HL-60 (cell line): ENCODE measurements around the gene EPHA2.
A peak's percentile ranks its signal among the peaks of the same experiment; 100 is the strongest.

Experiments used
- DNase-seq, 2 experiments: peaks; one replicate each; pipeline ENCODE4 v3.0.0-alpha.2; 2010 to 2020; ENCODE audit warnings: low read depth in 1 of 2, low spot score in 1 of 2
- H3K27ac ChIP-seq: fragments of 250-450 bp; sonication (Bioruptor Pico); replicated peaks from 2 replicates; pipeline ENCODE4 v1.5.1; 2020; ENCODE audit warnings: mild to moderate bottlenecking, moderate library complexity
- H3K27me3 ChIP-seq: fragments of 250-450 bp; sonication (Bioruptor Pico); 2 replicates; pipeline ENCODE4 v1.5.1; 2021; ENCODE audit warnings: mild to moderate bottlenecking, moderate library complexity; ENCODE audit not compliant: insufficient read depth, poor library complexity, severe bottlenecking
- H3K4me3 ChIP-seq: replicated peaks from 2 replicates; pipeline ENCODE4 v1.5.1; 2011; ENCODE audit warnings: mild to moderate bottlenecking, control low read depth, low read length; ENCODE audit not compliant: insufficient read depth
- CTCF ChIP-seq: IDR thresholded peaks from one replicate; pipeline ENCODE4 v1.5.1; 2011; ENCODE audit warnings: low read length, control low read depth, inconsistent platforms; ENCODE audit not compliant: insufficient read depth
- GABPA ChIP-seq: IDR thresholded peaks from 2 replicates; pipeline ENCODE4 v1.6.1; 2012; ENCODE audit warnings: low read depth
- POLR2AphosphoS5 ChIP-seq: IDR thresholded peaks from 2 replicates; pipeline ENCODE4 v1.6.1; 2012; ENCODE audit warnings: low read depth
- REST ChIP-seq: IDR thresholded peaks from 2 replicates; pipeline ENCODE4 v1.6.1; 2012; ENCODE audit warnings: low read depth; ENCODE audit not compliant: insufficient replicate concordance
- SPI1 ChIP-seq: IDR thresholded peaks from 2 replicates; pipeline ENCODE4 v1.6.1; 2012; ENCODE audit warnings: low read depth, mild to moderate bottlenecking, borderline replicate concordance

Gene EPHA2

GRCh38 chr1:16124377-16125087, 31.3 kb downstream of the EPHA2 start:
- H3K27me3 ChIP-seq: peaks cover 31% of the 10 kb centered on the region
- no peak overlapping the region for H3K27ac ChIP-seq
- DNase-seq: no peak
- TF ChIP-seq CTCF (no peak), POLR2AphosphoS5 (no peak), GABPA (no peak), REST (no peak), SPI1 (no peak)
- H3K4me3 ChIP-seq: no peak overlapping the region

- Histone ChIP-seq H3K27me3 (peaks cover 31% of the 10 kb centered on the region), H3K27ac (no peak overlapping the region), H3K4me3 (no peak overlapping the region)
- DNase-seq: peak; percentile 26 to 69
- TF ChIP-seq POLR2AphosphoS5 (peak; percentile 87), SPI1 (no peak)
Measured at GRCh38 chr1:16122916-16123315, 33.0 kb downstream of the EPHA2 start.

- DNase-seq: no peak
- Histone ChIP-seq H3K27me3 (peaks cover 31% of the 10 kb centered on the region), H3K4me3 (no peak overlapping the region), H3K27ac (no peak overlapping the region)
- no peak for TF ChIP-seq CTCF
- no peak for TF ChIP-seq GABPA
- no peak for TF ChIP-seq SPI1
- no peak for TF ChIP-seq REST
- no peak for TF ChIP-seq POLR2AphosphoS5
Measured at GRCh38 chr1:16122350-16122881, 33.5 kb downstream of the EPHA2 start.

- H3K4me3 ChIP-seq: no peak overlapping the region
- peaks cover 21% of the 10 kb centered on the region for H3K27me3 ChIP-seq
- DNase-seq: no peak
- TF ChIP-seq REST (no peak), SPI1 (no peak), POLR2AphosphoS5 (no peak), CTCF (no peak), GABPA (no peak)
- H3K27ac ChIP-seq: no peak overlapping the region
Measured at GRCh38 chr1:16120940-16121410, 34.9 kb downstream of the EPHA2 start.
